ENCODE results near the gene PAX9.

DNA sequence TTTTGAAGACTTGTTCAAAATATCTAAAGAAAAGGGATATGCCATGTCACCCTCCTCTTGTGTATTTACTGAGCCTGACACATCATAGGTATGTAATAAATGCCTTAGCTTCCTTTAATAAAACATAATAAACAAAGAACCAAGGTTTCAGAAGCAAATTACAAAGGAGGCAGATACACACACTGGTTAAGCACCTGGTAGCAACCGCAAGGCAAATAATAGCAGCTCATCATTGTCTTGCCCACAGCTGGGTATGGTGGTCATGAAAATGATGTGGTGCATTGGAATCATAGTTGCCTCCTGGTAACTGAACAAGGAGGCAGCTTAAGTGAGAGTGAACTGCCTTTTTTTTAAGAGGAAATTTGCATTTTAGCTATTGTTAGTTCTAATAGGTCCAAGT lies 39.0 kb downstream of the PAX9 start:
- TF ChIP-seq, protein P1, sequence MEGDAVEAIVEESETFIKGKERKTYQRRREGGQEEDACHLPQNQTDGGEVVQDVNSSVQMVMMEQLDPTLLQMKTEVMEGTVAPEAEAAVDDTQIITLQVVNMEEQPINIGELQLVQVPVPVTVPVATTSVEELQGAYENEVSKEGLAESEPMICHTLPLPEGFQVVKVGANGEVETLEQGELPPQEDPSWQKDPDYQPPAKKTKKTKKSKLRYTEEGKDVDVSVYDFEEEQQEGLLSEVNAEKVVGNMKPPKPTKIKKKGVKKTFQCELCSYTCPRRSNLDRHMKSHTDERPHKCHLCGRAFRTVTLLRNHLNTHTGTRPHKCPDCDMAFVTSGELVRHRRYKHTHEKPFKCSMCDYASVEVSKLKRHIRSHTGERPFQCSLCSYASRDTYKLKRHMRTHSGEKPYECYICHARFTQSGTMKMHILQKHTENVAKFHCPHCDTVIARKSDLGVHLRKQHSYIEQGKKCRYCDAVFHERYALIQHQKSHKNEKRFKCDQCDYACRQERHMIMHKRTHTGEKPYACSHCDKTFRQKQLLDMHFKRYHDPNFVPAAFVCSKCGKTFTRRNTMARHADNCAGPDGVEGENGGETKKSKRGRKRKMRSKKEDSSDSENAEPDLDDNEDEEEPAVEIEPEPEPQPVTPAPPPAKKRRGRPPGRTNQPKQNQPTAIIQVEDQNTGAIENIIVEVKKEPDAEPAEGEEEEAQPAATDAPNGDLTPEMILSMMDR (IDR thresholded peaks at IDR 0.05; ENCODE audit: insufficient read depth, low read length, poor library complexity, severe bottlenecking), result no peak
- TF ChIP-seq EZH2phosphoT487 (conservative IDR thresholded peaks at IDR 0.05; ENCODE audit: low read length), result no peak

Data from SU-DHL-6 (cell line).